GM18861 (cell line): ENCODE results near the gene IRGM.
A peak's percentile ranks its signal among the peaks of the same experiment; 100 is the strongest.
"Not testable (repeated sequence)": the region's sequence is repeated elsewhere in the genome, so short reads cannot be mapped to it uniquely, and the experiment has no call there.

Source experiments
- ATAC-seq: cut with Tn5 transposase; IDR thresholded peaks from one replicate; pipeline ENCODE4 v1.9.1; 2021; ENCODE audit not compliant: unreplicated experiment

IRGM gene

GRCh38 chr5:150846308-150846653, at the start of gene IRGM:
Gene IRGM, plus strand, starts transcription at chr5:150846521. Its CDS starts 1,603 bp downstream, at chr5:150848124.
- not testable (repeated sequence) for ATAC-seq

DNA sequence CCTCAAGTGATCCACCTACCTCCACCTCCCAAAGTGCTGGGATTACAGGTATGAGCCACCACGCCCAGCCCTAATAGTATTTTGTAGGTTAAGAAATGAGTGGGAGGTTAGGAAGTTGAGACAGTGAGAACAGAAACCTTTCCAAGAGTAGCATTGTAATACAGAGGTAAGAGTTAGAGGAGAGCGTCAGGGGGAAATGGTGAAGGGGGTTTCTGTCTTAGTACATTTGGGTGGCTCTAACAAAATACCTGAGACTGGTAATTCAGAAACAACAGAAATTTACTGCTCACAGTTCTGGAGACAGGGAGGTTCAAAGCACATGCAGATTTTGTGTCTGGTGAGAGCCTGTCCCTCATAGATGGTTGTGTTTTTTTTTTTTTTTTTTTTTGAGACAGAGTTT, 48.9 kb upstream of the IRGM start:
- ATAC-seq = no peak

DNA sequence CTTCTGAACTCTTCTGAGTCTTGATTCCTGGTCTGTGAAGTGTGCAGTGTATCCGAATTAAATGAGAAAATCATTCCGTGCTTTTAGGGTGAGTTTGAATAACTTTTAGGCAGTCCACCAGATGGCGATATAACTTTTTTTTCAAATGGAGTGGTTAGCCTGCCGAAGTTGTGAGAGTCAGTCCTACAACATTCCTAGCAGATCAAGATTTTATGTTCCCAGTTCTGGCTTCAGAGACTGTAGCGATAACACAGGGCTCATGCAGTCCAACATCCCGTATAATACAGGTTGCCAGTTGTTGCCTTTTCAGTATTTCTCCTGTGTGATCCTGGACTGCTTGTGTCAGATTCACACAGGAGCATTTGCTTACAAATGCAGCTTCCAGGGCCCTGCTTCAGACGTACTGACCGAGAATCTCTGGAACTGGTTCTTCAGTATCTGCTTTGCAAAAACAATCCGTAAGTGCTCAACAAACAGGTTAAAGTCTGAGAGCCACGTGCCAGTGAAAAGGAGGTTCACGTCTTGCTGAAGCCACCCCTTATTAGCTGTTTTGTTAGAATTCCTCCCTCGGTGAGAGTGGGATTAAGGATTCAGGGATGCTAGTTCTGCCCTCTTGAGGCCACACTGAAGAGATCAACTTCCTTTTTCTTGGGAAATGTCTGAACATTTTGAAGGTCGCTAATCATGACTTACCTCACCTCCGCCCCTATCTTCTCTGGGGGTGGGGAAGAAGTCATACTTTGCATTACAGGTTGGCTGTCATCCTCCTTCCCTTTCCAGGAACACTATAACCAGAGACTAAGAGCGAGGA, 45.0 kb upstream of the IRGM start:
- ATAC-seq = no peak

- no peak for ATAC-seq
Observed at GRCh38 chr5:150804388-150804787, 41.9 kb upstream of the IRGM start.

- no peak for ATAC-seq
Observed at GRCh38 chr5:150809363-150809762, 37.0 kb upstream of the IRGM start.

GRCh38 chr5:150815010-150815409, 31.3 kb upstream of the IRGM start:
- ATAC-seq = no peak

- no peak for ATAC-seq
Observed at GRCh38 chr5:150816946-150817345, 29.4 kb upstream of the IRGM start.

DNA sequence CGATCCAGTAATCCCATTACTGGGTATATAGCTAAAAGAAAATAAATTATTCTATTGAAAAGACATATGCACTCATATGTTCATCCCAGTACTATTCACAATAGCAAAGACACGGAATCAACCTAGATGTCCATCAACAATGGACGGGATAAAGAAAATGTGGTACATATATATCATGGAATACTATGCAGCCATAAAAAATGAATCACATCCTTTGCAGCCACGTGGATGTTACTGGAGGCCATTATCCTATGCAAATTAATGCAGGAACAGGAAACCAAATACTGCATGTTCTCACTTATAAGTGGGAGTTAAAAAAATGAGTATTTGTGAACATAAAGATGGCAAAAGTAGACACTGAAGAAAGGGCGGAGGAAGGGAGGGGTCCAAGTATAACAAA, 16.6 kb upstream of the IRGM start:
- ATAC-seq = no peak

GRCh38 chr5:150831821-150832220, 14.5 kb upstream of the IRGM start:
- ATAC-seq = not testable (repeated sequence)

DNA sequence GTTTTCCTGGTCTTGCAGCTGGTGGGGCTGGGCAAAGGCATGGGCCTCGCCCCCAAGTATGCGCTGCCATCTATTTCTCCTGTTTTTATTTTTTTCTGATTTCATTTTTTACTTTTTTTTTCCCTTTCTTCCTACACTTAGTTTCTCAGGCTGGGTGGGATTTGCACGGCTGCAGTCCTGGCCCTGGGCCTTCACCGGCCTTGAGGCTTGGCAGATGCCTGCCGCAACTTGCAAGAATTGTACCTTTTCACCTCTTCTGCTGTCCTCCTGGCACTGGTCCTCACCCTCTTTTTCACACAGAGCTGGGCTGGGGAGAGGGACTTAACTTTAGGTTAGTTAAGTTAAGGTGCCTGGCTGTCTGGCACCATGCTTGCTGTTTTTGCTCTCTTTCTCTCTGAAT, 10.3 kb upstream of the IRGM start:
- no peak for ATAC-seq

- no peak for ATAC-seq
Observed at GRCh38 chr5:150836703-150837102, 9.6 kb upstream of the IRGM start.

DNA sequence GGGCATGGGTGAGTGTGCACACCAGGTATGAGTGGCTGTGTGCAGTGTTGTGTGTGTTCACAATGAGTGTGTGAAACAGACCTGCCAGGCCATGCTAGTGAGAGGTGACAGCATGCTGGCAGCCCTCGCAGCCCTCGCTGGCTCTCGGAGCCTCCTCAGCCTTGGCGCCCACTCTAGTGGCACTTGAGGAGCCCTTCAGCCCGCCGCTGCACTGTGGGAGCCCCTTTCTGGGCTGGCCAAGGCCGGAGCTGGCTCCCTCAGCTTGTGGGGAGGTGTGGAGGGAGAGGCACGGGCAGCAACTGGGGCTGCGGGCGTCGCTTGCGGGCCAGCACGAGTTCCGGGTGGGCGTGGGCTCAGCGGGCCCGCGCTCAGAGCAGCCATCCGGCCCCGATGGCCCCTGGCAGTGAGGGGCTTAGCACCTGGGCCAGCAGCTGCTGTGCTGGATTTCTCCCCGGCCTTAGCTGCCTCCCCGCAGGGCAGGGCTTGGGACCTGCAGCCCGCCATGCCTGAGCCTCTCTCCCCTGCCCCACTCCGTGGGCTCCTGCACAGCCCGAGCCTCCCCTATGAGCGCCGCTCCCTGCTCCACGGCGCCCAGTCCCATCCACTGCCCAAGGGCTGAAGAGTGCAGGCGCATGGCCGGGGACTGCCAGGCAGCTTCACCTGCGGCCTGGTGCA, 999 bp upstream of the IRGM start:
- not testable (repeated sequence) for ATAC-seq

DNA sequence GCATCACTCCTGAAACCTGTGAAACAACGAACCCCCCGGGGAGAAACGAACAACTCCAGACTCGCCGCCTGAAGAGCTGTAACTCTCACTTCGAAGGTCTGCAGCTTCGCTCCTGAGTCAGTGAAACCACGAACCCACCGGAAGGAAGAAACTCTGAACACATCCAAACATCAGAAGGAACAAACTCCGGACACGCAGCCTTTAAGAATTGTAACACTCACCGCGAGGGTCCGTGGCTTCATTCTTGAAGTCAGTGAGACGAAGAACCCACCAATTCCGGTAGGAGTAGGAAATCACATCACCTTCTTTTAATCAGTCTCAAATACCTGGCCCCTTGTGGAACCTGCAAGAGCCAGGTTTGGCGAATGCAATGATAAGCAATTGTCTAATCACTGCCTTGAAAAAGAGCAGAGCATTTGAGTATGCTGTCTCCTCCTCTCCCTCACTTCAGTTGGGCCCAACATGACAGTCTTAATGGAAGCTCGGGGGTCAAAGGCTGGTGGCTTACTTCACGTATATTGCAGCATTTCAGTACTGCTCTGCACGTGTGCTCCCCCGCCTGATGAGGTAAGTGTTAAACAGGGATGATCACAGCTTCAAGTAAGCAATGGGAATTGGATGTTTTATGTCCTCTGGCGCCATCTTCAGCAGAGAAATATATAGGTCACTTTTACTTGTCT, 473 bp downstream of the IRGM start:
- ATAC-seq = peak; percentile 88

GRCh38 chr5:150847334-150847695, 994 bp downstream of the IRGM start:
- no peak for ATAC-seq

- no peak for ATAC-seq
Observed at GRCh38 chr5:150848271-150848670, 1.9 kb downstream of the IRGM start.

DNA sequence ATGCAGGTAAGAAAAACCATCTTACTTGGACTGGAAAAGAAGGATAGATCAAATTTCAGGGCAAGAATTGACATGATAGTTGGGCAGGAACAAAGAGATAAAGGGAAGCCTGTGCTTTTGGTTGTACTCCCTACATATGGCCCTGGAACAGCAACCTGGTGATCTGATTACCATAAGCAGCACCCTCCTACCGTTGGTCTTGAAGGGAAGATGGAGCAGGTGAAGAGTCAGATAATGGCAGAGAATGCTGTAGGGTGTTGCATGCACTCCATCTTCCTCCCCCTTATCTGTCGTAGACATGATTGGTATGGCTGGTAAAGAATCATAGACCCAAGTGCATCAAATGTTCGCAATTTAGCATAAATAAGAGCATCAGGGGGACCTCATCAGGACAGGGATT, 4.7 kb downstream of the IRGM start:
- ATAC-seq = no peak

- no peak for ATAC-seq
Observed at GRCh38 chr5:150853561-150853960, 7.2 kb downstream of the IRGM start.

GRCh38 chr5:150856700-150857099, 10.4 kb downstream of the IRGM start:
- ATAC-seq = not testable (repeated sequence)

DNA sequence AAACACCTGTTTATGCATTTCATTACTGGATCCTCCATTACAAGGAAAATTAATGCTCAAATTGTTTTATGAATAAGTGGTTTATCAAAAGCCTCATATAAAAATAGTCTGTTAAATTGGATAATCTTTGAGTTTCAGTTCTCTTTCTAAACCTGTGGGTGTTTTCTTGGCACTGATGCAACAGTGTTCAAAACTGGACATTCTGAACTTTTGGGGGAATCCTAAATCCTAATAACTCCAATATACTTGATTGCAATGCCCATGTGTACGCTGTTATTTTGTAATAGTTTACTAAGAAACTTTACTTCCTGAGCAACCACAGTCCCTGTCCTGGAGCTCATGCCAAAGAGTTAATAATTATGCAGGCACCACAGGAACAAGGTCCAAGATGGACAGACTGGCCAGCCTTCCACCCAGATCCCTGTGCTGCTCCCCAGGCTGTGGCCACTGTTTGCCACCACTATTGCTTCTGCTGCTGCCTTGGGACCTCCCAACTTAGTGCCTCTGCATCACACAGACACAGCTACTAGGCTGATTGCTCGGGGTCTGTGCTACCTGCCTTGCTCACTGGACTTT, 14.0 kb downstream of the IRGM start:
- ATAC-seq = no peak

DNA sequence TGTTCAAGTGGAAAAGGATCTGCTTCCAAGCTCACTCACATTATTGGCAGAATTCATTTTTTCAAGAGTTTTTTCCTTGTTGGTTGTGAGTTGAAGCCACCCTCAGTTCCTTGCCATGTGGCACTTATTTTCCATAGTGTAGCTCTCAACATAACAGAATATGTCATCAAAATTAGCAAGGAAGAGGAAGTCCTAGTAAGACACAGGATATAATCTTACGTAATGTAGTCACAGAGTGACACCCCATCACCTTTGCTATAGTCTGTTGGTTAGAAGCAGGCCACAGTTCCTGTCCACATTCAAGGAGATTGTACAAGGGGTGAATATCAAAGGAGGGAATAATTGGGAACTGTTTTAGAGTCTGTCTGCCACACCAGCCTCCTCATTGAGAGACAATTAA, 15.7 kb downstream of the IRGM start:
- ATAC-seq = no peak

DNA sequence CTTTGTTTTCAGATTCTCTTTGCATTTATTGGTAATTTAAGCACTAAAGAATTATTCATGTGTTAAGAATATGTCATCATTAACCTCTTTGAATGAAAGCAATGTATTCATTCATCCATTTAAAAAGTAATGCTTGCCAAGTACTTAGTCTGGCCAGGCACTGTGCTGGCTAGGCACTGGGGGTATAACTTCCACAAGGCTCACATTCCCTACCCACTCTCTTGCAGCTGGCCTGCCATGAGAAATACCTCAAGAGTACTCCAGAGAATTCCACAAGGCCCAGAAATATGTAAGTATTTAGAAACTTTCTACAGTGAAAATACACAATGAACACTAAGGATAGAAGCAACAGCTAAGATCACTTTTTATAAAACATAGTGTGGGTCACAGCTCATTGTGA, 33.0 kb downstream of the IRGM start:
- ATAC-seq = no peak
